Activated naive CD4-positive, alpha-beta T cell treated with anti-CD3 and anti-CD28 coated beads, Interleukin-2, amount 50 U/mL, for 72 hours (primary cell): ENCODE measurements around the gene AK9. TPM values are rescaled to one million over a fixed set of nuclear protein-coding genes. Genes with fewer than 3 reads are reported as not detected.
"Not testable (repeated sequence)": the region's sequence is repeated elsewhere in the genome, so short reads cannot be mapped to it uniquely, and the experiment has no call there.

Source experiments
- ATAC-seq, 2 donors: fragments of 150-1000 bp; cut with Tn5 transposase; 2 replicates each; pipeline ENCODE4 v1.10.0; 2021; ENCODE audit warnings: mild to moderate bottlenecking in 2 of 2, moderate library complexity in 2 of 2
- DNase-seq, 2 donors: peaks; one replicate each; pipeline ENCODE4 v3.0.0; 2021 to 2022; ENCODE audit warnings: low spot score in 2 of 2
- H3K27ac Mint-ChIP-seq, 2 donors: one replicate each; pipeline ENCODE4 v1.8.0; 2022; ENCODE audit warnings: mild to moderate bottlenecking in 2 of 2, mixed read lengths in 2 of 2
- H3K36me3 Mint-ChIP-seq, 2 donors: one replicate each; pipeline ENCODE4 v1.8.0; 2022; ENCODE audit warnings: mixed read lengths in 2 of 2
- H3K9me3 Mint-ChIP-seq, 2 donors: one replicate each; pipeline ENCODE4 v1.8.0; 2022; ENCODE audit warnings: mixed read lengths in 2 of 2
- total RNA-seq, 2 donors: library from RNA; stranded (reverse); gene quantifications; one replicate each; pipeline ENCODE4 v1.2.3, GENCODE V29; 2022

AK9 gene
- 1 to 10 TPM; 1.5 to 3.8 TPM for total RNA-seq

GRCh38 chr6:109690737-109691621 is at the start of gene AK9, which contains the start of gene FIG4:
Gene AK9 (minus strand): TSS chr6:109691202. CDS start chr6:109675745, 15,457 bp downstream.
Gene FIG4 (plus strand): TSS chr6:109691296. CDS start chr6:109691436, 140 bp downstream.
- Mint-ChIP-seq H3K36me3 (peaks cover 5 to 6% of the 10 kb centered on the region in 2 donors), H3K27ac (peak within 1 kb of the TSS; percentile 94 to 97), H3K9me3 (peaks cover 3 to 7% of the 10 kb centered on the region in 2 donors)
- peak; percentile 96 to 97 for ATAC-seq
- peak; percentile 91 to 92 for DNase-seq

GRCh38 chr6:109740787-109741186 is 49.8 kb upstream of the AK9 start:
- Mint-ChIP-seq H3K36me3 (peaks cover 20 to 27% of the 10 kb centered on the region in 2 donors), H3K9me3 (peaks cover 0 to 5% of the 10 kb centered on the region in 2 donors), H3K27ac (peak overlapping the region; percentile 11 to 16)
- ATAC-seq: peak in 1 of 2 donors; percentile 33
- no peak for DNase-seq

- peaks cover 20 to 27% of the 10 kb centered on the region in 2 donors for H3K36me3 Mint-ChIP-seq
- no peak overlapping the region for H3K27ac Mint-ChIP-seq
- H3K9me3 Mint-ChIP-seq: peaks cover 0 to 5% of the 10 kb centered on the region in 2 donors
- ATAC-seq (no peak), DNase-seq (no peak)
Observed at GRCh38 chr6:109739686-109740085, 48.7 kb upstream of the AK9 start.

DNA sequence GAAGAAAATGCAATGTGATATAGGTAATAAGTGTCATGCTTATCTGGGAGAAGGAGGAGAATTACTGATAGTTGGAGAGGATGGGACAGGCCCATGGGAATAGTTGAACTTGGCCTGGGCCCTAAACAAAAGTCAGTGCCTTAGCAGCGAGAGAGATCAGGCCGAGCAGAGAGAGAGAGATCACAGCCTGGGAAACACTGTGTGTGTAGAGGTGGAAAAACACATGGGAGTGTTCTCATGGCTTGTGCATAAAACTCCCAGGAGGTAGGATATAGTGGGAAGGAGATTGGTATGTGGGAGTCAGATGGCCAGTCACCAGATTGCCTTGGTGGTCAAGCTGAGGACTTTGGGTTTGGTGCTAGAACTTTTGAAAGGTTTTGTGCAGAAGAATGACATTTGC is 47.7 kb upstream of the AK9 start:
- DNase-seq (no peak), ATAC-seq (no peak)
- Mint-ChIP-seq H3K27ac (no peak overlapping the region), H3K9me3 (peaks cover 0 to 5% of the 10 kb centered on the region in 2 donors), H3K36me3 (peaks cover 14 to 20% of the 10 kb centered on the region in 2 donors)

DNA sequence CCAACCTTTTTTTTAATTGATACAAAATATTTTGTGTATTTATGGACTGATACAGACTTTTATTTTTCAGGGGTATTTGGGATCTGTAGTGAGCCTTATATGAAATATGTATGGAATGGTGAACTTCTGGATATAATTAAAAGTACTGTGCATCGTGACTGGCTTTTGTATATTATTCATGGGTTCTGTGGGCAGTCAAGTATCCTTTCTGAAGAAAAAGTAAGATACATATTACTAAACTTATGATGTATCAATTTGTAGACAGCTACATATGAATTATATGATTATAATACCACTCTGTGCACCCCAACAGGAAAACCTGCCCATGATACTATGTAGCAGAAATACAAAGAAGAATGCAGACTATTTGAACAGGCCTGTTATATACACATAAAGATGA is 47.3 kb upstream of the AK9 start:
- Mint-ChIP-seq H3K27ac (no peak overlapping the region), H3K36me3 (peaks cover 13 to 20% of the 10 kb centered on the region in 2 donors), H3K9me3 (peaks cover 0 to 5% of the 10 kb centered on the region in 2 donors)
- ATAC-seq (no peak), DNase-seq (no peak)

GRCh38 chr6:109736273-109737025 is 45.4 kb upstream of the AK9 start:
- peaks cover 0 to 5% of the 10 kb centered on the region in 2 donors for H3K9me3 Mint-ChIP-seq
- ATAC-seq: no peak
- H3K36me3 Mint-ChIP-seq: peaks cover 13 to 20% of the 10 kb centered on the region in 2 donors
- DNase-seq: no peak
- H3K27ac Mint-ChIP-seq: no peak overlapping the region

GRCh38 chr6:109725250-109725649 is 34.2 kb upstream of the AK9 start:
- not testable (repeated sequence) for H3K27ac Mint-ChIP-seq
- peaks cover 6 to 21% of the 10 kb centered on the region in 2 donors for H3K36me3 Mint-ChIP-seq

DNA sequence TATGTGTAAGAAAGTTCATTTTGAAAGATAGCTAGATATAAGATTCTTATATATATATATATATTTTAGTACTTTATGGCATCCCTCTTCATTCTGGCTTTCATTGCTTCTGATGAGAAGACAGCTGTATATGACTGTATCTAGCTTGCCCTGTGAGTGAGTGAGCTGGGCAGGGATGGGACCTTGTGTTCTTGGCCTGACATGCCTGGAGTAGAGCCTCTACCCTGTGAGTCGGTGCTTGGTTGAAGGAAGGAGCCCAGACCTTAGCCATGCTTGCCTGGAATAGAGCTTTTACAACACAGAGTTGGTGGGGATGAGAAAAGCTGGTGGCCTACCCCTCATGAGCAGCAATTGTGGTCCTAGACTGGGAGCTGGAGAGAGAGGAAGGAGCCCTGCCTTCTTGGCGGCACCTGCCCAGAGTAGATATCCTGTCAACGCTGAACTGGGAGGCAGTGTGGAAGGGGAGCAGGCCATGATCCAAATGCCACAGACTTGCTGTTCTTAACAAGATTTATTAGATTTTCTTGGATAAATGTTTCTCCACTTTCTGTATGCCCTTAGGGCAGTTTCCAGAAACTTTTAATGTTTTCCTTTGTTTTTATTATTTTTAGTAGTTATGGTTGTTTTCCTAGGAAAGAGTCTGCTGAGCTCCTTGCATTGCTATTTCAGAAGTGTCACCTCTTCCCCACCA is 31.7 kb upstream of the AK9 start:
- ATAC-seq: no peak
- Mint-ChIP-seq H3K9me3 (no peaks in the 10 kb centered on the region), H3K36me3 (peaks cover 6 to 21% of the 10 kb centered on the region in 2 donors), H3K27ac (no peak overlapping the region)
- DNase-seq: no peak

More at GRCh38 chr6:109725250-109725649, 34.2 kb upstream of the AK9 start:
- DNase-seq, ATAC-seq, H3K9me3 Mint-ChIP-seq: not testable (repeated sequence)

GRCh38 chr6:109722011-109722410 is 31.0 kb upstream of the AK9 start:
- Mint-ChIP-seq H3K9me3 (no peaks in the 10 kb centered on the region), H3K27ac (no peak overlapping the region), H3K36me3 (peaks cover 6 to 21% of the 10 kb centered on the region in 2 donors)
- DNase-seq: no peak
- no peak for ATAC-seq

- DNase-seq: no peak
- Mint-ChIP-seq H3K9me3 (no peaks in the 10 kb centered on the region), H3K36me3 (peaks cover 4 to 13% of the 10 kb centered on the region in 2 donors)
Observed at GRCh38 chr6:109720311-109720710, 29.3 kb upstream of the AK9 start.

GRCh38 chr6:109718991-109719390 is 28.0 kb upstream of the AK9 start:
- no peak for ATAC-seq
- no peak overlapping the region for H3K27ac Mint-ChIP-seq

More at GRCh38 chr6:109720311-109720710, 29.3 kb upstream of the AK9 start:
- ATAC-seq: no peak
- H3K27ac Mint-ChIP-seq: no peak overlapping the region

GRCh38 chr6:109717971-109718370 is 27.0 kb upstream of the AK9 start:
- ATAC-seq (no peak), DNase-seq (no peak)
- Mint-ChIP-seq H3K27ac (no peak overlapping the region), H3K36me3 (peaks cover 0 to 5% of the 10 kb centered on the region in 2 donors), H3K9me3 (no peaks in the 10 kb centered on the region)

More at GRCh38 chr6:109718991-109719390, 28.0 kb upstream of the AK9 start:
- peaks cover 0 to 9% of the 10 kb centered on the region in 2 donors for H3K36me3 Mint-ChIP-seq
- DNase-seq: no peak
- H3K9me3 Mint-ChIP-seq: no peaks in the 10 kb centered on the region

GRCh38 chr6:109715616-109716015 is 24.6 kb upstream of the AK9 start:
- Mint-ChIP-seq H3K9me3 (no peaks in the 10 kb centered on the region), H3K36me3 (peaks cover 0 to 1% of the 10 kb centered on the region in 2 donors), H3K27ac (no peak overlapping the region)
- DNase-seq (no peak), ATAC-seq (no peak)

GRCh38 chr6:109714611-109715010 is 23.6 kb upstream of the AK9 start:
- no peaks in the 10 kb centered on the region for H3K36me3 Mint-ChIP-seq
- DNase-seq: no peak
- no peak for ATAC-seq
- no peaks in the 10 kb centered on the region for H3K9me3 Mint-ChIP-seq
- H3K27ac Mint-ChIP-seq: peak overlapping the region in 1 of 2 donors; percentile 19

- peak overlapping the region in 1 of 2 donors; percentile 19 for H3K27ac Mint-ChIP-seq
- peaks cover 0 to 4% of the 10 kb centered on the region in 2 donors for H3K36me3 Mint-ChIP-seq
- H3K9me3 Mint-ChIP-seq: no peaks in the 10 kb centered on the region
- ATAC-seq (no peak), DNase-seq (no peak)
Observed at GRCh38 chr6:109714166-109714565, 23.2 kb upstream of the AK9 start.

- DNase-seq (no peak), ATAC-seq (peak in 1 of 2 donors; percentile 80)
- H3K36me3 Mint-ChIP-seq: peaks cover 0 to 15% of the 10 kb centered on the region in 2 donors
- H3K27ac Mint-ChIP-seq: no peak overlapping the region
- peaks cover 0 to 7% of the 10 kb centered on the region in 2 donors for H3K9me3 Mint-ChIP-seq
Observed at GRCh38 chr6:109713097-109713496, 22.1 kb upstream of the AK9 start.
